ENCODE results near the gene RALB.

Gene RALB

DNA sequence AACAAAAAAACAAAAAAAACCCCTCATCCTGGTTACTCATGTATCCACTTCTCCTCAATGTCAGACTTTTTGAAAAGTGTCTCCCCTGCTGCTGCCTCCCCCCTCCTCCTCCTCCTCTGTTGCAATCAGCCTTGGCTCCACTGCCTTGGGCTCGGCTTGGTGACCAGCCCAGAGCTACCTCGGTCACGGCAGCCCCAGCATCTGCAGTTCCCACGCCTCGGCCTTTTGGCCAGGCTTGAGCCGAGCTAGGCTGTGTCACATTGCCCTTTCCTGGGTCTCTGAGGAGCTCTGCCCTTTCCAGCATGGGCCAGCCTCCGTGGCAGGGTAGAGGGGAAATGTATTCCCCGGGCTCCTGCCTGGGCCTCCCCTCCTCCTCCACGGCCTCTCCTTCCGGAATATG lies 70.6 kb downstream of the RALB start:
- Histone ChIP-seq H3K79me2 (ENCODE audit: low read length) (no peaks in the 10 kb centered on the region), H3K27ac (ENCODE audit: low read length) (no peak overlapping the region), H3K4me3 (ENCODE audit: low read length) (no peak overlapping the region), H3K4me1 (ENCODE audit: low read length) (no peaks in the 10 kb centered on the region), H2AFZ (ENCODE audit: low read length) (no peak overlapping the region), H3K36me3 (replicated peaks; ENCODE audit: insufficient read depth, low read length) (no peaks in the 10 kb centered on the region), H3K27me3 (replicated peaks; ENCODE audit: insufficient read depth, low read length) (no peaks in the 10 kb centered on the region; the same call in 1 of the 2 replicates), H3K9me3 (replicated peaks; ENCODE audit: insufficient read depth, low read length) (no peaks in the 10 kb centered on the region), H3K9me2 (replicated peaks; ENCODE audit: insufficient read depth, low read length) (no peaks in the 10 kb centered on the region), H3K9ac (ENCODE audit: low read length) (no peak overlapping the region), H3K4me2 (ENCODE audit: low read depth, low read length) (no peak overlapping the region), H3F3A (ENCODE audit: insufficient read depth, low read length) (no peaks in the 10 kb centered on the region), H4K20me1 (ENCODE audit: insufficient read depth, low read length) (no peaks in the 10 kb centered on the region)
- TF ChIP-seq CTCF (IDR thresholded peaks at IDR 0.05; ENCODE audit: low read length) (no peak), EZH2 (optimal IDR thresholded peaks at IDR 0.05; ENCODE audit: low read depth, low read length) (no peak), EZH2phosphoT487 (IDR thresholded peaks at IDR 0.05; ENCODE audit: low read length) (no peak)
- no peak for DNase-seq

DNA sequence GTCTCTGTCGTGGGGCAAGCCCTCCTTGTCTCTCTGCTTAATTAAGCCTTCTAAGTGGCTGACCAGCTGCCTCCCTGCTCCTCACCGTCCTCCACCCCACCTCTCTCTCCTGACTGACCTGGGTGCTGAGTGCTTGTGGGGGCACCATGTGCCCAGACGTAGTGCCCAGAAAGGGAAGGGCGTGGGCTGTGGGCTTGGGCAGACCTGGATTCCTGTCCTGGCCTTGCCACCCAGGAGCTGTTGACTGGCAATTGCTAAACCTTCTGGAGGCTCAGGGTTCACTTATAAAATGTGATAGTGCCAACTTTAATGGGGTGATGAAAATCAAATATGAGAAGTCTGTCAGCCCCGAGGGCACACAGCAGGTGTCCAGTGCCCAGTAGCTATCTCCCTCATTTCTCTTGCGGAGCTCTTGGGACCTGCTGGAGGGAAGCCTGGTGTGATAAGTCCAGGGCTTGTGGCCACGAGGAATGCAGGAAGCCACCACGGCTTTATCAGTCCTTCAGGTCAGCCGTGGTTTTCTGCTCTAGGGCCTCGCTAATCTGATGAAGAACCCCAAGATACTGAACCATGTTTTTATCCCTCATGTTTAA lies 71.3 kb downstream of the RALB start:
- DNase-seq: no peak
- Histone ChIP-seq H3K9me3 (replicated peaks; ENCODE audit: insufficient read depth, low read length) (no peaks in the 10 kb centered on the region), H3K27me3 (replicated peaks; ENCODE audit: insufficient read depth, low read length) (no peaks in the 10 kb centered on the region), H3K9ac (ENCODE audit: low read length) (no peak overlapping the region), H4K20me1 (ENCODE audit: insufficient read depth, low read length) (no peaks in the 10 kb centered on the region), H2AFZ (ENCODE audit: low read length) (no peak overlapping the region), H3K36me3 (replicated peaks; ENCODE audit: insufficient read depth, low read length) (no peaks in the 10 kb centered on the region), H3K27ac (ENCODE audit: low read length) (no peak overlapping the region), H3K79me2 (ENCODE audit: low read length) (no peaks in the 10 kb centered on the region), H3K4me3 (ENCODE audit: low read length) (no peak overlapping the region), H3K4me2 (ENCODE audit: low read depth, low read length) (no peak overlapping the region), H3F3A (ENCODE audit: insufficient read depth, low read length) (no peaks in the 10 kb centered on the region), H3K4me1 (ENCODE audit: low read length) (no peaks in the 10 kb centered on the region), H3K9me2 (replicated peaks; ENCODE audit: insufficient read depth, low read length) (no peaks in the 10 kb centered on the region)
- TF ChIP-seq EZH2 (optimal IDR thresholded peaks at IDR 0.05; ENCODE audit: low read depth, low read length) (no peak), CTCF (IDR thresholded peaks at IDR 0.05; ENCODE audit: low read length) (no peak), EZH2phosphoT487 (IDR thresholded peaks at IDR 0.05; ENCODE audit: low read length) (no peak)

GRCh38 chr2:120324933-120325332 lies 72.3 kb downstream of the RALB start:
- Histone ChIP-seq H3K27me3 (replicated peaks; ENCODE audit: insufficient read depth, low read length) (no peaks in the 10 kb centered on the region), H3K9me2 (replicated peaks; ENCODE audit: insufficient read depth, low read length) (no peaks in the 10 kb centered on the region), H3K36me3 (replicated peaks; ENCODE audit: insufficient read depth, low read length) (no peaks in the 10 kb centered on the region), H3K4me3 (ENCODE audit: low read length) (no peak overlapping the region), H4K20me1 (ENCODE audit: insufficient read depth, low read length) (no peaks in the 10 kb centered on the region), H3F3A (ENCODE audit: insufficient read depth, low read length) (no peaks in the 10 kb centered on the region), H3K4me2 (ENCODE audit: low read depth, low read length) (no peak overlapping the region), H3K4me1 (ENCODE audit: low read length) (0 out of 2 replicates have a peak, but pooled peaks cover 3% of the 10 kb centered on the region), H3K79me2 (ENCODE audit: low read length) (no peaks in the 10 kb centered on the region), H3K9ac (ENCODE audit: low read length) (no peak overlapping the region), H3K27ac (ENCODE audit: low read length) (no peak overlapping the region), H2AFZ (ENCODE audit: low read length) (no peak overlapping the region), H3K9me3 (replicated peaks; ENCODE audit: insufficient read depth, low read length) (no peaks in the 10 kb centered on the region)
- TF ChIP-seq EZH2 (optimal IDR thresholded peaks at IDR 0.05; ENCODE audit: low read depth, low read length): no peak
- TF ChIP-seq EZH2phosphoT487 (IDR thresholded peaks at IDR 0.05; ENCODE audit: low read length): no peak
- no peak for TF ChIP-seq CTCF (IDR thresholded peaks at IDR 0.05; ENCODE audit: low read length)
- no peak for DNase-seq
